CD14-positive monocyte (primary cell): Measurements from ENCODE around the gene MCF2L2. TPM values are rescaled to one million over a fixed set of nuclear protein-coding genes. Genes with fewer than 3 reads are reported as not detected.

ENCODE experiments used
- DNase-seq, 3 donors: peaks; one replicate each; pipeline ENCODE4 v3.0.0-alpha.2; 2011 to 2022
- H2AFZ ChIP-seq: 2 replicates; pipeline ENCODE4 v1.6.0; 2012; ENCODE audit warnings: mild to moderate bottlenecking, low read depth, low read length, inconsistent platforms; ENCODE audit not compliant: insufficient read depth, poor library complexity, severe bottlenecking
- H3K27ac ChIP-seq, 2 donors: 1 replicate in 1 of 2; 2 replicates in 1 of 2; pipeline ENCODE4 v1.5.1; 2012 to 2013; ENCODE audit warnings: low read length in 2 of 2, control low read depth in 1 of 2, inconsistent platforms in 1 of 2, low read depth in 1 of 2, mild to moderate bottlenecking in 1 of 2
- H3K27me3 ChIP-seq, 2 donors: one replicate each; pipeline versions ENCODE4 v1.6.0 to v1.6.1; 2011 to 2013; ENCODE audit warnings: low read length in 2 of 2; ENCODE audit not compliant: control insufficient read depth in 2 of 2, insufficient read depth in 2 of 2
- H3K36me3 ChIP-seq, 2 donors: replicated peaks in 1 of 2; 1 replicate in 1 of 2; 2 replicates in 1 of 2; pipeline versions ENCODE4 v1.5.1 to v1.6.1; 2012 to 2013; ENCODE audit warnings: low read length in 2 of 2, control low read depth in 1 of 2, inconsistent platforms in 1 of 2, mild to moderate bottlenecking in 1 of 2; ENCODE audit not compliant: insufficient read depth in 2 of 2, control insufficient read depth in 1 of 2
- H3K4me1 ChIP-seq, 2 donors: 1 replicate in 1 of 2; 2 replicates in 1 of 2; pipeline versions ENCODE4 v1.5.1 to v1.6.1; 2012 to 2013; ENCODE audit warnings: low read length in 2 of 2, control low read depth in 1 of 2, inconsistent platforms in 1 of 2, mild to moderate bottlenecking in 1 of 2, moderate library complexity in 1 of 2; ENCODE audit not compliant: insufficient read depth in 2 of 2, control insufficient read depth in 1 of 2
- H3K4me2 ChIP-seq: replicated peaks from 2 replicates; pipeline ENCODE3; 2012; ENCODE audit warnings: low read length, moderate library complexity, mild to moderate bottlenecking; ENCODE audit not compliant: poor library complexity, severe bottlenecking; ENCODE audit errors: extremely low read depth
- H3K4me3 ChIP-seq, 3 experiments: fragments of 200-600 bp in 1 of 3; sonication (generic) in 1 of 3; replicated peaks in 1 of 3; 1 replicate in 2 of 3; 2 replicates in 1 of 3; pipeline ENCODE4 v1.5.1; 2011 to 2013; ENCODE audit warnings: low read length in 3 of 3, mild to moderate bottlenecking in 3 of 3, control low read depth in 2 of 3, low read depth in 2 of 3, inconsistent platforms in 1 of 3, moderate library complexity in 1 of 3
- H3K79me2 ChIP-seq: 2 replicates; pipeline ENCODE4 v1.6.0; 2012; ENCODE audit warnings: mild to moderate bottlenecking, control low read depth, inconsistent platforms, low read length, moderate library complexity; ENCODE audit not compliant: insufficient read depth
- H3K9ac ChIP-seq: 2 replicates; pipeline ENCODE4 v1.6.0; 2017; ENCODE audit warnings: low read length, mild to moderate bottlenecking; ENCODE audit not compliant: insufficient read depth, poor library complexity, severe bottlenecking
- H3K9me3 ChIP-seq, 2 donors: replicated peaks in 1 of 2; 1 replicate in 1 of 2; 2 replicates in 1 of 2; pipeline versions ENCODE4 v1.5.1 to v1.6.1; 2012 to 2013; ENCODE audit warnings: low read length in 2 of 2, control low read depth in 1 of 2; ENCODE audit not compliant: control insufficient read depth in 1 of 2, insufficient read depth in 1 of 2
- H4K20me1 ChIP-seq: 2 replicates; pipeline ENCODE4 v1.6.0; 2012; ENCODE audit warnings: mild to moderate bottlenecking, low read length, control low read depth, moderate library complexity; ENCODE audit not compliant: insufficient read depth
- H3K27ac Mint-ChIP-seq, 7 donors: one replicate each; pipeline ENCODE4 v1.8.0; 2020; ENCODE audit warnings: mild to moderate bottlenecking in 7 of 7, mixed read lengths in 7 of 7, moderate library complexity in 6 of 7, inconsistent platforms in 2 of 7
- H3K27me3 Mint-ChIP-seq, 3 donors: one replicate each; pipeline ENCODE4 v1.8.0; 2021 to 2022; ENCODE audit warnings: low read depth in 3 of 3, mild to moderate bottlenecking in 3 of 3, mixed read lengths in 3 of 3, moderate library complexity in 3 of 3, inconsistent platforms in 1 of 3
- H3K36me3 Mint-ChIP-seq, 2 donors: one replicate each; pipeline ENCODE4 v1.8.0; 2020; ENCODE audit warnings: mixed read lengths in 2 of 2, inconsistent platforms in 1 of 2, mild to moderate bottlenecking in 1 of 2
- H3K4me1 Mint-ChIP-seq: one replicate; pipeline ENCODE4 v1.8.0; 2020; ENCODE audit warnings: mild to moderate bottlenecking, mixed read lengths
- H3K4me3 Mint-ChIP-seq, 2 donors: one replicate each; pipeline ENCODE4 v1.8.0; 2020; ENCODE audit warnings: mild to moderate bottlenecking in 2 of 2, mixed read lengths in 2 of 2, moderate library complexity in 1 of 2
- H3K9me3 Mint-ChIP-seq, 7 donors: one replicate each; pipeline ENCODE4 v1.8.0; 2020 to 2022; ENCODE audit warnings: mixed read lengths in 7 of 7, mild to moderate bottlenecking in 6 of 7, moderate library complexity in 6 of 7, inconsistent platforms in 2 of 7
- CTCF ChIP-seq: fragments of 200-600 bp; IDR thresholded peaks from one replicate; pipeline ENCODE4 v1.8.0; 2022; ENCODE audit warnings: antibody characterized with exemption, mild to moderate bottlenecking
- WGBS: methylation state at CpG from one replicate; pipeline ENCODE4 v1.1.5; 2013; ENCODE audit warnings: missing lambda C conversion rate; ENCODE audit not compliant: insufficient coverage; 5-methylcytosine and 5-hydroxymethylcytosine counted together
- intact Hi-C, 2 donors: fragments of 100-400 bp; cut with micrococcal nuclease; formaldehyde crosslinking; loops; one replicate each; pipeline versions ENCODE4 v1.15.0 to v1.15.1; 2023
- polyA plus RNA-seq, 3 donors: library from polyadenylated mRNA; depleted of rRNA in 1 of 3; unstranded in 2 of 3; stranded (reverse) in 1 of 3; fragments of 300-500 nt in 2 of 3; fragments of >200 nt in 1 of 3; fragmentation: Illumina TruSeq in 2 of 3; gene quantifications; 1 replicate in 2 of 3; 2 replicates in 1 of 3; pipeline ENCODE4 v1.2.3, GENCODE V29; 2012 to 2021

Gene MCF2L2
- polyA plus RNA-seq, 3 donors, result 0.01 to 0.13 TPM; not detected in 1

- no peak overlapping the region for H3K27ac ChIP-seq
- peaks cover 17% of the 10 kb centered on the region for H3K4me1 Mint-ChIP-seq
- no peak overlapping the region for H3K4me3 Mint-ChIP-seq
- H4K20me1 ChIP-seq, result no peaks in the 10 kb centered on the region
- H3K27me3 Mint-ChIP-seq, result peaks cover 0 to 2% (median 1%) of the 10 kb centered on the region in 3 donors
- H3K4me1 ChIP-seq, result peaks cover 6 to 14% of the 10 kb centered on the region in 2 donors
- TF ChIP-seq CTCF, result no peak
- H3K36me3 Mint-ChIP-seq, result peaks cover 2 to 18% of the 10 kb centered on the region in 2 donors
- peaks cover 4% of the 10 kb centered on the region for H3K79me2 ChIP-seq
- H2AFZ ChIP-seq, result peak overlapping the region; percentile 98
- peak overlapping the region in 1 of 3 experiments; percentile 95 for H3K4me3 ChIP-seq
- no CpG with 5 or more reads among the region's 3 CpGs for WGBS
- no peaks in the 10 kb centered on the region for H3K27me3 ChIP-seq
- peaks cover 3 to 11% of the 10 kb centered on the region in 2 donors for H3K9me3 ChIP-seq
- peak overlapping the region; percentile 88 for H3K4me2 ChIP-seq
- H3K9me3 Mint-ChIP-seq, result peaks cover 3 to 8% (median 7%) of the 10 kb centered on the region in 7 donors
- no peak for DNase-seq
- peaks cover 2 to 18% of the 10 kb centered on the region in 2 donors for H3K36me3 ChIP-seq
- H3K9ac ChIP-seq, result no peak overlapping the region
- intact Hi-C loops, result no loop called here
- H3K27ac Mint-ChIP-seq, result no peak overlapping the region
These were observed 20.1 kb upstream of the MCF2L2 start for GRCh38 chr3:183448369-183449128.

- TF ChIP-seq CTCF, result no peak
- peak overlapping the region; percentile 88 for H3K4me2 ChIP-seq
- H3K27ac ChIP-seq, result peak overlapping the region; percentile 77 to 83
- intact Hi-C loops, result no loop called here
- H3K27me3 ChIP-seq, result no peaks in the 10 kb centered on the region
- peak; percentile 49 to 57 (median 50) for DNase-seq
- H3K27me3 Mint-ChIP-seq, result peaks cover 0 to 2% (median 1%) of the 10 kb centered on the region in 3 donors
- peaks cover 0 to 8% of the 10 kb centered on the region in 2 donors for H3K36me3 ChIP-seq
- 1% methylated on average over 29 of the region's 54 CpGs for WGBS
- peaks cover 2 to 11% of the 10 kb centered on the region in 2 donors for H3K36me3 Mint-ChIP-seq
- H3K9me3 Mint-ChIP-seq, result peaks cover 9 to 19% (median 16%) of the 10 kb centered on the region in 7 donors
- H3K4me3 ChIP-seq, result peak overlapping the region; percentile 60 to 97 (median 95)
- H2AFZ ChIP-seq, result peak overlapping the region; percentile 98
- peaks cover 6 to 14% of the 10 kb centered on the region in 2 donors for H3K4me1 ChIP-seq
- H3K4me1 Mint-ChIP-seq, result peaks cover 17% of the 10 kb centered on the region
- H3K4me3 Mint-ChIP-seq, result peak overlapping the region; percentile 98 to 99
- no peaks in the 10 kb centered on the region for H4K20me1 ChIP-seq
- H3K27ac Mint-ChIP-seq, result peak overlapping the region; percentile 85 to 90 (median 90)
- peaks cover 6 to 18% of the 10 kb centered on the region in 2 donors for H3K9me3 ChIP-seq
- H3K79me2 ChIP-seq, result peaks cover 4% of the 10 kb centered on the region
- peak overlapping the region; percentile 85 for H3K9ac ChIP-seq
These were observed 19.0 kb upstream of the MCF2L2 start for GRCh38 chr3:183447206-183448001.
